HCT116 (cell line): ENCODE results near the gene C2orf74.
"Not testable (repeated sequence)": the region's sequence is repeated elsewhere in the genome, so short reads cannot be mapped to it uniquely, and the experiment has no call there.

Experiments
- CEBPB ChIP-seq: IDR thresholded peaks from 2 replicates; pipeline ENCODE4 v1.6.1; 2012; ENCODE audit warnings: low read depth
- EGR1 ChIP-seq: IDR thresholded peaks from 2 replicates; pipeline ENCODE4 v1.6.1; 2012; ENCODE audit warnings: low read depth
- EZH2phosphoT487 ChIP-seq: fragments of 200-600 bp; IDR thresholded peaks from 2 replicates; pipeline ENCODE4 v1.6.1; 2018; ENCODE audit warnings: antibody characterized with exemption, borderline replicate concordance
- POLR2A ChIP-seq: IDR thresholded peaks from 2 replicates; pipeline ENCODE4 v1.7.0; 2011; ENCODE audit warnings: borderline replicate concordance; ENCODE audit not compliant: insufficient read depth, insufficient read length; ENCODE audit errors: extremely low read depth
- POLR2AphosphoS5 ChIP-seq: IDR thresholded peaks from 2 replicates; pipeline ENCODE4 v1.6.1; 2011; ENCODE audit warnings: mild to moderate bottlenecking, low read depth, low read length, moderate library complexity
- REST ChIP-seq: IDR thresholded peaks from 2 replicates; pipeline ENCODE4 v1.6.1; 2012; ENCODE audit warnings: low read depth
- YY1 ChIP-seq: IDR thresholded peaks from 2 replicates; pipeline ENCODE4 v1.6.1; 2011; ENCODE audit warnings: low read length, low read depth, moderate library complexity, mild to moderate bottlenecking; ENCODE audit not compliant: insufficient replicate concordance; ENCODE audit errors: extremely low read depth
- ZFX ChIP-seq: fragments of 450-650 bp; IDR thresholded peaks from 2 replicates; pipeline ENCODE4 v1.6.1; 2017
- TF ChIP-seq, protein P1 (sequence below), 3 experiments: fragments of 200-600 bp in 1 of 3; sonication (generic) in 1 of 3; IDR thresholded peaks in 2 of 3; conservative IDR thresholded peaks in 1 of 3; 2 replicates each; pipeline ENCODE4 v1.5.1; 2012 to 2017; ENCODE audit warnings: low read depth in 2 of 3, low read length in 2 of 3, antibody characterized with exemption in 1 of 3, borderline replicate concordance in 1 of 3, control low read depth in 1 of 3, mild to moderate bottlenecking in 1 of 3, mixed read lengths in 1 of 3, mixed run types in 1 of 3, moderate library complexity in 1 of 3; ENCODE audit not compliant: insufficient read depth in 1 of 3
- TF ChIP-seq, protein P2 (sequence below): IDR thresholded peaks from 2 replicates; pipeline ENCODE4 v1.6.1; 2012

- TF ChIP-seq, protein P1, sequence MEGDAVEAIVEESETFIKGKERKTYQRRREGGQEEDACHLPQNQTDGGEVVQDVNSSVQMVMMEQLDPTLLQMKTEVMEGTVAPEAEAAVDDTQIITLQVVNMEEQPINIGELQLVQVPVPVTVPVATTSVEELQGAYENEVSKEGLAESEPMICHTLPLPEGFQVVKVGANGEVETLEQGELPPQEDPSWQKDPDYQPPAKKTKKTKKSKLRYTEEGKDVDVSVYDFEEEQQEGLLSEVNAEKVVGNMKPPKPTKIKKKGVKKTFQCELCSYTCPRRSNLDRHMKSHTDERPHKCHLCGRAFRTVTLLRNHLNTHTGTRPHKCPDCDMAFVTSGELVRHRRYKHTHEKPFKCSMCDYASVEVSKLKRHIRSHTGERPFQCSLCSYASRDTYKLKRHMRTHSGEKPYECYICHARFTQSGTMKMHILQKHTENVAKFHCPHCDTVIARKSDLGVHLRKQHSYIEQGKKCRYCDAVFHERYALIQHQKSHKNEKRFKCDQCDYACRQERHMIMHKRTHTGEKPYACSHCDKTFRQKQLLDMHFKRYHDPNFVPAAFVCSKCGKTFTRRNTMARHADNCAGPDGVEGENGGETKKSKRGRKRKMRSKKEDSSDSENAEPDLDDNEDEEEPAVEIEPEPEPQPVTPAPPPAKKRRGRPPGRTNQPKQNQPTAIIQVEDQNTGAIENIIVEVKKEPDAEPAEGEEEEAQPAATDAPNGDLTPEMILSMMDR (IDR thresholded peaks at IDR 0.05 in 2 of 3, conservative IDR thresholded peaks at IDR 0.05 in 1 of 3; ENCODE audit: borderline replicate concordance in 1 of 3, insufficient read depth in 1 of 3, low read depth in 2 of 3, low read length in 2 of 3), result not testable (repeated sequence)
- TF ChIP-seq EGR1, EZH2phosphoT487, YY1, POLR2A, ZFX, POLR2AphosphoS5, CEBPB, REST: not testable (repeated sequence)
- TF ChIP-seq, protein P2, sequence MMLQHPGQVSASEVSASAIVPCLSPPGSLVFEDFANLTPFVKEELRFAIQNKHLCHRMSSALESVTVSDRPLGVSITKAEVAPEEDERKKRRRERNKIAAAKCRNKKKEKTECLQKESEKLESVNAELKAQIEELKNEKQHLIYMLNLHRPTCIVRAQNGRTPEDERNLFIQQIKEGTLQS, result not testable (repeated sequence)
These were observed 13.9 kb upstream of the C2orf74 start for GRCh38 chr2:61148091-61148490.
